ENCODE measurements around the gene USP32.
"Not testable (repeated sequence)": the region's sequence is repeated elsewhere in the genome, so short reads cannot be mapped to it uniquely, and the experiment has no call there.

The USP32 gene

DNA sequence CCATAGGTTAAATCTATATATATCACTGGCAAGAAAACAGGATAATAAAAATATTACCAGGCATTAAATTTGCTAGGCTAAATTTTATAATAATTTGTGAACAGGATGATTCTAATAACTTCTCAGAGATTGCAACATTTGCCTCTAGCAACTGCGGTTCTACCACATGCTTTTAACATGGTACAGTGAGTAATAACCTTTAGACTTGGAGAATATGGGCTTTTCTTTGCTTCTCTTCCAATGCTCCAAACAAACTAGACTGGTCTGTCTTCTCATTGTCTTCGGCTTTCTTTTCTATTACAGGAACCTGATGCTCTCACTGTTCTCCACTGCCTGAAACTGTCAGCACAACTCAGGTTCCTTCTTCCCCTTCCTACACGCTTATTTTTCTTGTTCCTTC lies 161.6 kb downstream of the USP32 start:
- no peak for DNase-seq (ENCODE audit: low spot score)

GRCh38 chr17:60229188-60229802 lies 162.6 kb downstream of the USP32 start:
- no peak for DNase-seq (ENCODE audit: low spot score)

- DNase-seq (ENCODE audit: low spot score) = not testable (repeated sequence)
Observed at GRCh38 chr17:60227276-60227675, 164.7 kb downstream of the USP32 start.

- DNase-seq (ENCODE audit: low spot score) = no peak
Observed at GRCh38 chr17:60224064-60224463, 167.9 kb downstream of the USP32 start.

DNA sequence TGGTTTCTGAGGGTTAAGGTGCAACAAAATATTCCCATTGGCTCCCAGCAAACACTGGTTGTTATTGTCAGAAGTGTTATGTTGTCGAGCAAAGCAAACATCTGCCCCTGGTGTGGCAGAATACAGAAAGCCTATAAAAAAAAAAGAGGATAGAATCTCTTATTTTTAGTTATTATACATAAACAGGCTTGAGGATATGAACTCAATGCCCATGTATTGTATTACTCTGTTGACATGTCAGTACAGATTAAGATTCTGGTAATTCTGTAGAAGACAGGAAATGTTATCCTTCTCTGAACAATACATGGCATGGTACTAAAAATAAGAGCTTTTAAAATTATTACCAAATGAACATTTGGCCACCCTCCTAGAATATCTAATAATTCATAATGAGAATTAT lies 168.5 kb downstream of the USP32 start:
- no peak for DNase-seq (ENCODE audit: low spot score)

DNA sequence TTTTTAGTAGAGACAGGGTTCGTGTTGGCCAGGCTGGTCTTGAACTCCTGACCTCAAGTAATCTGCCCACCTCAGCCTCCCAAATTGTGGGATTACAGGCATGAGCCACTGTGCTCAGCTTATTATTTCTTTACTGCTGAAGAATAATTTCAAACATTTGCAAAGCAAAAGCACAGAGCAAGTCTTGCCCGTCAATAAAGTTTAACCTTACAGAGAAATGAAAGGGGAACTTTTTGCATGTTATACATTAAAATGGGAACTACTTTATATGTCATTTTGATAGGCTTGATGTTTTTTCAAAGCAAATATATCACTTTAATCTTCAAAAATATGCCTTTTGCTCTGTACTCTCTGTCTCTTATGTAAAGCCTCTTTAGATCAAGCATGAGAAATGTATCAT lies 173.2 kb downstream of the USP32 start:
- DNase-seq (ENCODE audit: low spot score) = not testable (repeated sequence)

DNA sequence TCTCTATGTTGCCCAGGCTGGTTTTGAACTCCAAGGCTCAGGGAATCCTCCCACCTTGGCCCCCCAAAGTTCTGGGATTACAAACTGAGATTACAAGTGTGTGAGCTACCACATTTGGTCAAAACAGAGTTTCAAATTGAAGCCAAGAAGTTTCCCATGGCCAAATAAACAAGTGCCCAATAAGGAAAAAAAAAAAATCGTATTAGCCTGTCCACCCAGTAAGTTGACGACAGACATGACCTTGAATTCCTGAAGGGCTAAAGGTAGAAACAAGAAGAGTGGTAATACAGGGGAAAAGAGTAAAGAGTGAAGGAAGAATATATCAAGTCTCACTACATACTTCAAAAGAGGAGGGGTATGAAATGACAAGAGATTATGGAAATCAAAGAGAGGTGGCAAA lies 176.0 kb downstream of the USP32 start:
- not testable (repeated sequence) for DNase-seq (ENCODE audit: low spot score)

DNA sequence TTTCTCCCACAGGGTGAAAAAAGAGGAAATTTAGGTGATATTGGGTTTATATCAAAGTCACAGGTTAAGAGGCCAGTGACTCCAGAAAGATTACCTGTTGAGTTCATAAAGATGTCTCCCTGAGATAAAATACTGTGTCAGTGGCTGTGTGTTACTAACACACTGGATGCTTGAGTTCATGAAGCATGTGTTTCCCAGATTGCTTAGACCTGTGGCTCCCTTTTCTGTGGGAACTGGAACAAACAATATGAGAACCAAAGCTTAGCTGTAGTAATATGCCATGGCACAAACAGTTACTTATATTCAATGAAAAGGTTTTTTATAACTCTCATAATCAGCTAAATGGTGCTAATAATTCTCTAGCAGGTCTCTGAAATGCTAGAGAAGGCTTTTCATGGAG lies 180.7 kb downstream of the USP32 start:
- not testable (repeated sequence) for DNase-seq (ENCODE audit: low spot score)

DNA sequence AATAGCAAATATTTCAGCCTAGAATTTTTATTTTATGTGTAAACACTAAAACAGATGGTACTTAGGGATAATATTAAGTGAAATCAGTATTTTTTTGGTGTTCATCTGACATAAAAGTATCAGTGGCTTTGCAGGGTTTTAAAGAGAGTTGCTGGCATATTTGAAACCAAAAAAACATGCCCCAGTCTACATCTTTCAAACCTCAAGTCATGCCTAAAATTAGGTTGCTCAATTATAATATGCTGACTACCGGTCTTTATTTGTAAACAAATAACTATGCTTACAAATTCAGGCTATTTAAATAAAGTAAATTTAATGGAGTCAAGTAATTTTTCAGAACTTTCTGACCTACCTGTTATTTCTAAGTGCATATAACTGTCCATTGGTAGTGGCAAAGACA lies 183.6 kb downstream of the USP32 start:
- DNase-seq (ENCODE audit: low spot score) = not testable (repeated sequence)

DNA sequence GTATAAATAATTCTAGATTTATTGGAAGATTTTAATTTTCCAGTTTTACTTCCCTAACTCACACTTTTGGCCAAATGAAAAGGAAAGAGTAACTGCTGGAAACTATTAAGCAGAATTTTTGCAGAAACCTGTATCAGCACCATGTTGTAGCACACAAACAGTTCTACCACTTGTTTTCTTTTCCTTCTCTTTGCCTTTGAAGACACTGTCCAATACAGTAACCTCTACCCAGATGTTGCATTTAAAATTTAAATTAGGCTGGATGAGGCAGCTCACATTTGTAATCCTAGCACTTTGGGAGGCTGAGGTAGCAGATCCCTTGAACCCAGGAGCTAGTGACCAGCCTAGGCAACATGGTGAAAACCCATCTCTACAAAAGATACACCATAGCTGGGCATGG lies 186.2 kb downstream of the USP32 start:
- not testable (repeated sequence) for DNase-seq (ENCODE audit: low spot score)

DNA sequence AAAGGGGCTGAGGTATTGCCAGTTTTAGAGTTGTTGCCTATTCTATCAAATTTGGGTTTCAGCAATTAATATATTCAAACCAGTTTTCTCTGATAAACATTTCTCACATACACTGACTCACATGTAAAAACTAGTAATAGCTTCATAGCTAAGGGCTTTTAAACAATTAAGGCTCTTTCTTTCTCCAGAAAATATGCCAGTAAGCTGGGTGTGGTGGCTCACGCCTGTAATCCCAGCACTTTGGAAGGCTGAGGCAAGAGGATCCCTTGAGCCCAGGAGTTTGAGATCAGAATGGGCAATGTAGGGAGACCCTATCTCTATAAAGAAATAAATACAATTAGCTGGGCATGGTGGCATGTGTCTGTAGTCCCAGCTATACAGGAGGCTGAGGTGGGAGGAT lies 193.3 kb downstream of the USP32 start:
- not testable (repeated sequence) for DNase-seq (ENCODE audit: low spot score)

- DNase-seq (ENCODE audit: low spot score) = not testable (repeated sequence)
Observed at GRCh38 chr17:60194141-60194540, 197.8 kb downstream of the USP32 start.

- DNase-seq (ENCODE audit: low spot score) = no peak
Observed at GRCh38 chr17:60193482-60193881, 198.5 kb downstream of the USP32 start.

- DNase-seq (ENCODE audit: low spot score) = not testable (repeated sequence)
Observed at GRCh38 chr17:60193032-60193431, 198.9 kb downstream of the USP32 start.

- DNase-seq (ENCODE audit: low spot score) = not testable (repeated sequence)
Observed at GRCh38 chr17:60190032-60190431, 201.9 kb downstream of the USP32 start.

DNA sequence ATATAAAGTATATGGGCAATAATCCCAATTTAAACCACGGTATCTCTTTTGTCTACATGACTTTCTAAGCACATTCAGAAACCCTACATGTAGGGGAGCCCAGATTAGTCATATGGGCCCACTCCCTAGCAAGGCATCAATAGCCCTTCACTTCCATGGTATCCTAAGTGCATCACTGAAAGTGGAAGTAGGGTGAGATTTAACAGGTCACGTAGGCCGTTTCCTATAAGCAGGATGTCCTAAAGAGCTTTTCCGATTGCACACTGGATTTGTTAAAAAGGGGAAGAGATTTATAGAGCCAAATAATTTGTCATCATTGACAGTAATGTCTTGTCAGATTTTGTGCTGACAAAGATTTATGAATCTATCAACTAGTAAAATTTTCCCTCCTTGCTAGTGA lies 203.2 kb downstream of the USP32 start:
- no peak for DNase-seq (ENCODE audit: low spot score)

GRCh38 chr17:60186846-60187745 lies 204.8 kb downstream of the USP32 start:
- DNase-seq (ENCODE audit: low spot score) = peak; percentile 67

DNA sequence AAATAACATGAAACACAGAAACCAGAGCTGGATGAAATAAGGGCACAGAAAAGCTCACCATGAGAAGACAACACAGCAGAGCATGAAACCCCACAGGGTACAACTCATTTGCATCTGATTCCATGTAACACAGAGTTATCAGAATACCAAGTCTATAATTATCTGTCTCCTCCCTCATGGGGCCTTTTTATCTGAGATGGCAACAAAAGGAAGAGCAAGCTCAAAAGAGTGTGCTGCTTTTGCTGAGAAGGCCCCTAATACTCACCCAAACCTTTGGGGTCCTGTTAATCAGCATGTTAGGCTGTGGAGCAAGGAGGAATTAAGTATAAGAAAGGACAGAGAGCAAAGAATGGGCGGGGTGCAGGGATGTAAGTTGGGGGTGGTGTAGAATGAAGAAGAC lies 205.6 kb downstream of the USP32 start:
- not testable (repeated sequence) for DNase-seq (ENCODE audit: low spot score)

DNA sequence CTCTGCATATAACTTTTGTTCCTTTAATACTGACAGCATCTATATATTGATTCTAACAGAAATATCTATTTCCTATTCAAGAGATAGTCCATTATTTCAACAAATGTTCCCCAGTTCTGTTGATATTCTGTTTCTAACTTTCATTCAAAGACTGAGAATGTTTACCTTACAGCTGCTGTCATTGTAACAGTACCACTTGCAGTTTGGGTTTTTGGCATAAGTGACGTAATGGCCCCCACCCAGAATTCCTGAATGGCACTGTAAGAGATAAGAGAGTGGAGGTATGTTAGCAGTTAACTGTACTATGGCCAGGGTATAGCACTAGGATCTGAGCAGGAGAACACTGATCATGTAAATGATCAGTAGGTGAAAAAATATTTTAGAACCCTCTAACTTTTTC lies 211.6 kb downstream of the USP32 start:
- not testable (repeated sequence) for DNase-seq (ENCODE audit: low spot score)

DNA sequence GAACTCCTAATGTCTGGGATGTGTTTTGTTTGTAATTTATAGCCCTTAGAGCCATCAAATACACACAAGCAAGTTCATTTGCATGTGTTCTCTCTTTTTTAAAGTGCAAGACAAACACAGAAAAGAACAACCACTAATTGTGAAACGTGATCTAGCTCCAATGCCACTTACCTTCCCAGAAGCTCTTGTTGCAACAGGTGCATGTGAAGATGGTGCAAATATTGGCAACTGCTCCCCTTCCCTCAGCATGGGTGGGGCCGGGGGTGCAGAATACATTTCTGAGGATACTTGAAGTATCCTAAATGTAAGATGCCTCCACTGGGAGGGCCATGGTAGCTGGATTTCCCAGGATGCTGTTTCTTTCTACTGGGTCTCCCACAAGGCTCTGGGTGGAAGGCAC lies 213.8 kb downstream of the USP32 start:
- not testable (repeated sequence) for DNase-seq (ENCODE audit: low spot score)

DNA sequence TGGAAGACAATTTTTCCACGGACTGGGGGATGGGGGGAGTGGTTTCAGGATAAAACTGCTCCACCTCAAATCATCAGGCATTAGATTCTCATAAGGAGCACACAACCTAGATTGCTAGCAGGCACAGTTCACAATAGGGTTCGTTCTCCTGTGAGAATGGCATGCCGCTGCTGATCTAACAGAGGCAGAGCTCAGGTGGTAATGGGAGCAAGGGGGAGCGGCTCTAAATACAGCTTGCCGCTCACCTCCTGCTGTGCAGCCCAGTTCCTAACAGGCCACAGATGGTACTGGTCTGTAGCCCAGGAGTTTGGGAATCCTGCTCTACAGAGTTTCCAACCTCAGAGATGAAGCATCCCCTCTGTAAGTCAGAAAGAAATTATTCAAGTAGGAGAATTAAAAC lies 215.2 kb downstream of the USP32 start:
- DNase-seq (ENCODE audit: low spot score) = not testable (repeated sequence)

- DNase-seq (ENCODE audit: low spot score) = not testable (repeated sequence)
Observed at GRCh38 chr17:60174767-60175166, 217.2 kb downstream of the USP32 start.

- no peak for DNase-seq (ENCODE audit: low spot score)
Observed at GRCh38 chr17:60174035-60174434, 217.9 kb downstream of the USP32 start.
